ENCODE results near the gene PRSS27. TPM values are rescaled to one million over a fixed set of nuclear protein-coding genes. Genes with fewer than 3 reads are reported as not detected.
A peak's percentile ranks its signal among the peaks of the same experiment; 100 is the strongest.

Gene PRSS27
- total and polyA plus RNA-seq, 2 donors (not counting 1 experiment from before 2014, with no cell fraction given): 2.1 to 2.4 TPM

DNA sequence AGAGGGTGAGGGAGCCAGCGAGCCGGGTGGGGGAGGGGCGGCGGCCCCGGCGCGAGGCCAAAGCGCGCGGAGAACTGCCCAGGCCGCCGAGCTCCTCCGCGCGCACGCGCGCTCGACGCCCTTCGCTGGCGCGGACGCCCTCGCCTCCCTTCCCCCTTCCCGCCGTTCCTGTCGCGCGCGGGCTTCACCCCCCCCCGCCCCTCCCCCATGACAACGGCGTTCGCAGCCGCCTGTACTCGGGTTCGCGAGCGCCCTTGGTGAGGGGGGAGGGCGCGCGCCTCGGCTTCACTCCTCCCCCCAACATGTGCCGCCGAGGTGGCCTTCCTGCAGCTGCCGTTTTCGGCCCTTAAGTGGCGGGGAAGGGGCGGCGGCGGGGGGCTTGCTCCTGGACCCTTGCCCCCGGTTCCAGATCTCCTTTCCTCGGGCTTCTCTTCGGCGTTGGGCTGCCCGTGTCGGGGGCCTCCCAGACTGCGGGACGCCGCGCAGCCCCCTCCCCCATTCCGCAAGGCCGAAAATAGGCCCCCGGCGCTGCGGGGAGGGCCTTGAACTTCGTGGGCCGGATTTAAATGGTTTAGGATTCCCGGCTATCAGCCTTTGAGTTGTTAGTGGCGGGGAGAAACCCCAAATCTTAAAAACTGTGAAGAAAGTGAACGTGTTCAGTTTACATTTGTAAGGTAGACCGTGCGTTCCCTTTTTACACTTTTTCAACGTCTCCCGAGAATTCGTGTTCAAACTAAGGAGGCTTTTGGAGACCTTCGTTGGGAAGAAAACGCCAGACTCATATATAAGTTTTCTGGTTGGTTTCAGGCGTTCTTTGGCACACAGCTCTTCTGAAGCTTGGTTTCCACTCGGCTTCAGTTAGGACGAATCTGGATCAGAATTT is 33.1 kb upstream of the PRSS27 start:
- Histone ChIP-seq H3K27ac (ENCODE audit: low read length in 2 of 2) (peak overlapping the region; percentile 95 to 98), H3K9me3 (ENCODE audit: control extremely low read depth in 1 of 3, control insufficient read depth in 2 of 3, insufficient read depth in 1 of 3, low read length in 2 of 3) (peaks cover 0 to 10% (median 3%) of the 10 kb centered on the region in 3 donors), H3K4me1 (ENCODE audit: control insufficient read depth in 2 of 2, insufficient read depth in 2 of 2, low read length in 2 of 2) (peaks cover 36 to 45% of the 10 kb centered on the region in 2 donors), H3K27me3 (replicated peaks in 1 of 4; ENCODE audit: control extremely low read depth in 1 of 4, control insufficient read depth in 3 of 4, insufficient read depth in 4 of 4, low read length in 3 of 4) (no peaks in the 10 kb centered on the region), H3K9ac (ENCODE audit: low read length) (peak overlapping the region; percentile 92), H3K79me2 (ENCODE audit: control insufficient read depth, insufficient read depth, low read length) (peaks cover 73% of the 10 kb centered on the region), H2AFZ (ENCODE audit: insufficient read depth, low read depth, low read length, poor library complexity, severe bottlenecking) (peak overlapping the region; percentile 99), H3K4me3 (ENCODE audit: control extremely low read depth in 1 of 5, extremely low read depth in 1 of 5, insufficient read depth in 1 of 5, low read depth in 2 of 5, low read length in 4 of 5) (peak overlapping the region; percentile 68 to 97 (median 78)), H3K4me2 (replicated peaks; ENCODE audit: low read depth, low read length, poor library complexity, severe bottlenecking) (peak overlapping the region; percentile 97), H3K36me3 (replicated peaks in 1 of 2; ENCODE audit: control extremely low read depth in 1 of 2, control insufficient read depth in 1 of 2, extremely low read depth in 1 of 2, insufficient read depth in 2 of 2, low read length in 1 of 2) (peaks cover 0 to 16% of the 10 kb centered on the region in 2 experiments), H4K20me1 (ENCODE audit: control insufficient read depth, insufficient read depth, low read length, poor library complexity, severe bottlenecking) (peaks cover 53% of the 10 kb centered on the region)
- H3K4me1 Mint-ChIP-seq: peaks cover 53% of the 10 kb centered on the region
- H3K4me3 Mint-ChIP-seq: peak overlapping the region; percentile 95
- POLR2A ChIA-PET: interaction anchor here (0.6 to 3.5 kb wide), 3 partner anchors 14 to 24 kb away, joined by 3 to 31 read pairs (median 3); partner anchors contain the start of gene ELOB
- DNase-seq (no peak), ATAC-seq (ENCODE audit: low read depth) (peak; percentile 42)
- CTCF ChIA-PET: interaction anchor here (0.6 to 0.7 kb wide), 2 partner anchors 115 to 1972 kb away, joined by 3 read pairs; no protein-coding TSS in a partner anchor
- TF ChIP-seq, protein P1, sequence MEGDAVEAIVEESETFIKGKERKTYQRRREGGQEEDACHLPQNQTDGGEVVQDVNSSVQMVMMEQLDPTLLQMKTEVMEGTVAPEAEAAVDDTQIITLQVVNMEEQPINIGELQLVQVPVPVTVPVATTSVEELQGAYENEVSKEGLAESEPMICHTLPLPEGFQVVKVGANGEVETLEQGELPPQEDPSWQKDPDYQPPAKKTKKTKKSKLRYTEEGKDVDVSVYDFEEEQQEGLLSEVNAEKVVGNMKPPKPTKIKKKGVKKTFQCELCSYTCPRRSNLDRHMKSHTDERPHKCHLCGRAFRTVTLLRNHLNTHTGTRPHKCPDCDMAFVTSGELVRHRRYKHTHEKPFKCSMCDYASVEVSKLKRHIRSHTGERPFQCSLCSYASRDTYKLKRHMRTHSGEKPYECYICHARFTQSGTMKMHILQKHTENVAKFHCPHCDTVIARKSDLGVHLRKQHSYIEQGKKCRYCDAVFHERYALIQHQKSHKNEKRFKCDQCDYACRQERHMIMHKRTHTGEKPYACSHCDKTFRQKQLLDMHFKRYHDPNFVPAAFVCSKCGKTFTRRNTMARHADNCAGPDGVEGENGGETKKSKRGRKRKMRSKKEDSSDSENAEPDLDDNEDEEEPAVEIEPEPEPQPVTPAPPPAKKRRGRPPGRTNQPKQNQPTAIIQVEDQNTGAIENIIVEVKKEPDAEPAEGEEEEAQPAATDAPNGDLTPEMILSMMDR (IDR thresholded peaks at IDR 0.05): no peak
- TF ChIP-seq EZH2 (IDR thresholded peaks at IDR 0.05; ENCODE audit: borderline replicate concordance, insufficient read depth, low read depth, low read length, poor library complexity, severe bottlenecking): no peak
- H3K9me3 Mint-ChIP-seq (ENCODE audit: insufficient read depth): peaks cover 2% of the 10 kb centered on the region
- H3K27me3 Mint-ChIP-seq: no peaks in the 10 kb centered on the region
- intact Hi-C loops (cut with micrococcal nuclease): loop anchor here (1.0 to 5.0 kb wide), 5 partner anchors 24 to 269 kb away; partner anchors contain the start of genes ELOB, FLYWCH1, FLYWCH2 and HCFC1R1
- under 1% methylated on average over 60 of the region's 82 CpGs for WGBS (ENCODE audit: insufficient coverage)
- H3K27ac Mint-ChIP-seq: peak overlapping the region; percentile 99

Data from B cell (primary cell).